NOMO-1 (cell line): ENCODE measurements around the gene PIAS1.
A peak's percentile ranks its signal among the peaks of the same experiment; 100 is the strongest.
"Not testable (repeated sequence)": the region's sequence is repeated elsewhere in the genome, so short reads cannot be mapped to it uniquely, and the experiment has no call there.

Experiments used
- DNase-seq, 2 experiments: peaks; one replicate each; lab custom pipeline; 2025; ENCODE audit not compliant: unreplicated experiment in 2 of 2; lab: John Stamatoyannopoulos, UW

Gene PIAS1

GRCh38 chr15:68113273-68113672 is 59.2 kb downstream of the PIAS1 start:
- no peak for DNase-seq

- DNase-seq = peak in 1 of 2 experiments; percentile 26
Measured at GRCh38 chr15:68113751-68114150, 59.6 kb downstream of the PIAS1 start.

GRCh38 chr15:68114356-68114755 is 60.2 kb downstream of the PIAS1 start:
- peak in 1 of 2 experiments; percentile 47 for DNase-seq

GRCh38 chr15:68114840-68115239 is 60.7 kb downstream of the PIAS1 start:
- no peak for DNase-seq

- no peak for DNase-seq
Measured at GRCh38 chr15:68124700-68125099, 70.6 kb downstream of the PIAS1 start.

GRCh38 chr15:68126396-68126795 is 72.3 kb downstream of the PIAS1 start:
- no peak for DNase-seq

GRCh38 chr15:68129072-68129471 is 75.0 kb downstream of the PIAS1 start:
- DNase-seq = no peak

GRCh38 chr15:68130851-68131250 is 76.7 kb downstream of the PIAS1 start:
- DNase-seq = no peak

- no peak for DNase-seq
Measured at GRCh38 chr15:68137096-68137495, 83.0 kb downstream of the PIAS1 start.

- DNase-seq = no peak
Measured at GRCh38 chr15:68143129-68143528, 89.0 kb downstream of the PIAS1 start.

- no peak for DNase-seq
Measured at GRCh38 chr15:68143785-68144184, 89.7 kb downstream of the PIAS1 start.

GRCh38 chr15:68145706-68146105 is 91.6 kb downstream of the PIAS1 start:
- DNase-seq = no peak

GRCh38 chr15:68148039-68148438 is 93.9 kb downstream of the PIAS1 start:
- no peak for DNase-seq

- DNase-seq = no peak
Measured at GRCh38 chr15:68149059-68149458, 94.9 kb downstream of the PIAS1 start.

GRCh38 chr15:68150187-68150586 is 96.1 kb downstream of the PIAS1 start:
- no peak for DNase-seq

GRCh38 chr15:68151277-68151676 is 97.2 kb downstream of the PIAS1 start:
- DNase-seq = no peak

- no peak for DNase-seq
Measured at GRCh38 chr15:68152342-68152741, 98.2 kb downstream of the PIAS1 start.

- peak in 1 of 2 experiments; percentile 9 for DNase-seq
Measured at GRCh38 chr15:68154923-68155559, 100.9 kb downstream of the PIAS1 start.

- DNase-seq = no peak
Measured at GRCh38 chr15:68157074-68157473, 103.0 kb downstream of the PIAS1 start.

GRCh38 chr15:68158046-68158628 is 104.0 kb downstream of the PIAS1 start:
- no peak for DNase-seq

- DNase-seq = no peak
Measured at GRCh38 chr15:68163191-68163590, 109.1 kb downstream of the PIAS1 start.

GRCh38 chr15:68166847-68167246 is 112.7 kb downstream of the PIAS1 start:
- no peak for DNase-seq

- DNase-seq = not testable (repeated sequence)
Measured at GRCh38 chr15:68172037-68172436, 117.9 kb downstream of the PIAS1 start.
